UCSD-AML1 (cell line): ENCODE results near the gene SH3GL1.
A peak's percentile ranks its signal among the peaks of the same experiment; 100 is the strongest.
"Not testable (repeated sequence)": the region's sequence is repeated elsewhere in the genome, so short reads cannot be mapped to it uniquely, and the experiment has no call there.

Experiments
- DNase-seq: peaks from one replicate; lab custom pipeline; 2025; ENCODE audit not compliant: unreplicated experiment; lab: John Stamatoyannopoulos, UW

The SH3GL1 gene

DNA sequence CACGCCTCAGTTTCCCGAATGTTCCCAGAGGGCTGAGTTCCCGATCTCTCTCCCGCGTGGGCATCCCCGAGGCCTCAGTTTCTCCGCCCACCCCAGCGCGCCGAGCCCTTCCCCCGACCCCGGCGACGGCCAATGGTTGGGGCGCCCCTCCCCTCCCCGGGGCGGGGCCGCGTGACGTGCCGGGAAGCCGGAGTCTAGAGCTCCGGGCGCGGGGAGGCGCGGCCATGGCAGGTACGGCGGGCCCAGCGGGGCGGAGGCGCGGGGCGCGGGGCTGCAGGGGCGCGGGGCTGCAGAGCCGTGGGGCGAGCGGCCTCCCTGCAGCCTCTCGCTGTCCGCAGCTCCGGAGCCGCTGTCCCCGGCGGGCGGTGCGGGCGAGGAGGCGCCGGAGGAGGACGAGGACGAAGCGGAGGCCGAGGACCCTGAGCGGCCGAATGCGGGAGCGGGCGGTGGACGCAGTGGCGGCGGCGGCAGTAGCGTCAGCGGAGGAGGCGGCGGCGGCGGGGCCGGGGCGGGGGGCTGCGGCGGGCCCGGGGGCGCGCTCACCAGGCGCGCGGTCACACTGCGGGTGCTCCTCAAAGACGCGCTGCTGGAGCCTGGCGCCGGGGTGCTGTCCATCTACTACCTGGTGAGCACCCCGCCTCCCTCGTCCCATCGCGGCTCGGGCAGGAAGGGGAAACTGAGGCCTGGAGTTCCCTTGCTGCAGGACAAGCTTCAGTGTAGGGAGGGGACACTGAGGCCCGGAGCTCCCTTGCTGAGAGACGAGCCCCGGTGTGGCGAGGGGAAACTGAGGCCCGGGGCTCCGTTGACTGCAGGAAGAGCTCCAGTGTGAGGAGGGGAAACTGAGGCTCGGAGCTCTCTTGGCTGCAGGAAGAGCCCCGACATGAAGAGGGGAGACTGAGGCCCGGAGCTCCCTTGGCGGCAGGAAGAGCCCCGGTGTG lies 56.7 kb downstream of the SH3GL1 start, which contains the start of gene MPND:
Gene MPND (plus strand): TSS at position 193 of the 938 bp plus-strand sequence. CDS start 32 bp downstream, at position 225.
- peak; percentile 89 for DNase-seq

DNA sequence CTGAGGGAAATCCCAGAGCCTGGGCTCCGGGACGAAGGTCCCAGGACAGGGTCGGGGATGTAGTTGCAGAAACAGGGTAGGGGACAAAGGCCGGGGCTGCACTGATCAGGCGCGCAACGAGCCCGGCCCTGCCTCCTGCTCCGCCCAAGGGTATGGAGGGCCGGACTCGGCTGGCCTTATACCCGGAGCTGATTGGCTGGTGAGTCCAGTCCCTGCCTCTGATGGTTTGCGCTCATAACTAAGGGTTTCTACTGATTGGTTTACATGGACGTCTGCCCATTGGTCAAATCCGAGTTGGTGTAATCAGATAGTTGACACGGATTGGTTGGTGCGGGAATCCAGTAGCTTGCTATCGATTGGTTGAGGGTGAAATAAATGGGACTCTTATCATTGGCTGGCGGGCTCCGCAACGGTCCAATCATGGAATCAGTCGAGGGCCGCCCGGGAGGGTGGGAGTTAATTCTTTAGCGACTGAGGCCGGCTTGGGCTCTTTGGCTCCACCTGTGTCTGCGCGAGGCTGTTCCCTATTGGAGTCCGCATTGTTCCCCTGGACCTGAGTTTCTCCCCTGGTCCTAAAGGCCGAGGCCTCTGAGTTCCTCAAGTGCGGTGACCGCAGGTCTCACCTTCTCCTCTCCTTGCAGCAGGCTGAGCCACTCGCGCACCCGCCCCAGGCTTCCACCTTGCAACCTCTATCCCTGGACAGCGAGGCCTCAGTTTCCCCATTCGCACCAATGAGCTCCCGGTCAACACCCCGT lies 57.6 kb downstream of the SH3GL1 start:
- DNase-seq: peak; percentile 98

DNA sequence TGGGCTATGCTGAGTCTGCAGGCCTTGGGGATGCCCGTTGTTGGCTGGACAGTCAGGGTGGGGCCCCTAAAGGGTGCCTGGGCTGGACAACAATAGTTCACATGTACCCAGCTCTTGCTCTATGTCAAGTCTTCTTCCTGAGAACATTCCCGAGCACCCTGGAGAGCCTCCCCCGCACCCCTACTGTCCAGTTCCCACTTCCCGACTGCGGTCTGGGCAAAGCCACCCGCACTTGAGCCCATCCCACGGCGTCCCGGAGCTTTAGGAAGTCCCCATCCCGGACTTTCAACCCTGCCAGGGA lies 58.1 kb downstream of the SH3GL1 start:
- no peak for DNase-seq

DNA sequence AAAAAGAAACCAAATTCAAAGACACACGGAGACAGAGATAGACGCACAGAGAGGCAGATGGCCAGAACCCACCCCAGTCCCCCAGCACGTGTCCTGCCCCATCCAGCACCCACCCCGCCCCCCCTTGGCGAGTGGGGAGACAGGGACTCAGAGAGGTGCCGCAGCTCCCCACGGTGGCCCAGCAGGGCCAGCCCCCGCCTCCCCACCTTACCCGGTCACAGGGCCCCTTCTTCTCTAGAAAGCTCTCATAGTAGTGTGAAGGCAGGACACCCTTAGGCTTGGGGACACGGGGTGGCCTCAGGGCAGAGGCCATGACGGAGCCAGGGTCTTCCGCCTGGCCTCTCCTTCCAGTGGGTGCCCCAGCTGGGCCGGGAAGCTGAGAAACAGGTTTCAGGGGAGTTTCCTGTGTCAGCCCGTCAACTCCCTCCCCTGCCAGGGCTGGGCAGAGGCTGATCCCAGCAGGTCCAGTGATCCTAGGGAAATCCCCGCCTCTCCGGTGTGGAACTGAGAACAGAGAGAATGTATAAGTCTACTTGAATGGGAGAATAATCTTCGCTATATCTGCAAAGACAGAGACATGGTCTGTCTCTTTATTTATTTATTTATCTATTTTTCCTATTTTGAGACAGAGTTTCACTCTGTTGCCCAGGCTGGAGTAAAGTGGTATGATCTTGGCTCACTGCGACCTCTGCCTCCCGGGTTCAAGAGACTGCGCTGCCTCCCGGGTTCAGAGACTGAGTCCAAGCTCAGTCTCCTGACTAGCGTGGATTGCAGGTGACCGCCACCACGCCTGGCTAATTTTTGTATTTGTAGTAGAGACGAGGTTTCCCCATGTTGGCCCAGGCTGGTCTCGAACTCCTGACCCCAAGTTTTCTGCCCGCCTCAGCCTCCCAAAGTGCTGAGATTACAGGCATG lies 61.6 kb downstream of the SH3GL1 start, which contains the start of gene STAP2:
Gene STAP2 (minus strand): TSS at position 387 of the 915 bp plus-strand sequence. CDS start 74 bp downstream, at position 313.
- no peak for DNase-seq

DNA sequence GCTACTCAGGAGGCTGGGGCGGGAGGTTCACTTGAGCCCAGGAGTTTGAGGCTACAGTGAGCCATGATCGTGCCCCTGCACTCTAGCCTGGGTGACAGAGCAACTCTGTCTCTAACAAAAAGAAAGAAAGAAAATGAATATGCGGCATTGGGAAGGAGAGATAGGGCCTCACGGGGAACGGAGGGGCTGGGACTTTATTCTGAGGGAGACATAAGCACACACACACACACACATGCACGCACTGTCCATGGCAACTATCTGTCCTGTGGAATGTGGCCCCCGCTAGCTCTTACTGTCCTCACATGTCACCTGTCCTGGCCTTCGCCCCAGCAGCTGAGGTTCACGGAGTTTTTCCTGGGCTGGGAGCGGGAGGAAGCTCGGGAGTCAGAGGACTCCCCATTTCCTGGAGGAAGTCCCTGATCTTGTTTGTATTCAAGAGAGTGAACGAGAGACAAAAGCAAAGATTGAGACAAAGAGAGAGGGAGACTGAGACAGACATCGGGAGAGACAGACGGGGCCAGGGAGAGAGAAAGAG lies 62.4 kb downstream of the SH3GL1 start:
- peak; percentile 24 for DNase-seq

DNA sequence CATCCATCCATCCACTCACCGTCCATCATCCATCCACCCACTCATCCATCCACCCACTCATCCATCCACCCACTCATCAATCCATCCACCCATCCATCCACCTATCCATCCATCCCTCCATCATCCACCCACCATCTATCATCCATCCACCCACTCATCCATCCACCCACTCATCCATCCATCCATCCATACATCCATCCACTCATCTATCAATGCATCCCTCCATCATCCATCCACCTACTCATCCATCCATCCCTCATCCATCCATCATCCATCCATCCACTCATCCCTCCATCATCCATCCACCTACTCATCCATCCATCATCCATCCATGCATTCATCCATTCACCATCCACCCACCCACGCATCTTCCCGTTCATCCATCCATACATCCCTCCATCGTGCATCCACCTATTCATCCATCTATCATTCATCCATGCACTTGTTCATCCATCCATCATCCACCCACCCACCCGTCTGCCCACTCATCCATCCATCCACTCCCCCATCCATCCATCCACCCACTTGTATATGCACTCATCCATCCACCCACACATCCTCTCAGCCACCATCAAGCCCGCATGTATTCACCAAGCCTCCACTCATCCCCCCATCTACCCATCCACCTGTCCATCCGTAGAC lies 65.3 kb downstream of the SH3GL1 start:
- DNase-seq: no peak

DNA sequence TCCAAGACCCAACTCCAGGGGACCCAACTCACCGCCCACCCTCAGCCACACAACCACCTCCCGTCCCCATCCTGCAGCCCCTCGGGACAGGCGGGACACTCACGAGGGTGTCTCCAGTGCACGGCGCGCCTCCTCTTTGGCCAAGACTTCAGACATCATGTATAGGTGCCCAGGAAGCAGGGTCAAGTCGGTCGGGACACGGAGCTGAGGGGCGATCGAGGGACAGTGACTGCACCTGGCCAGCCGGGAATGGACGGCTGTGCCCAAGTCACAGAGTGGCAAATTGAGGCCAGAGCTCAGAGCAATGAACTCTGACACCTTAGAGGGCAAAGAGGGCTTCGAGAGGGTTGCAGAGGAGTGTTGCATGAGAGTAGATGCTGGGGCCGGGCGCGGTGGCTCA lies 70.5 kb downstream of the SH3GL1 start:
- DNase-seq: no peak

DNA sequence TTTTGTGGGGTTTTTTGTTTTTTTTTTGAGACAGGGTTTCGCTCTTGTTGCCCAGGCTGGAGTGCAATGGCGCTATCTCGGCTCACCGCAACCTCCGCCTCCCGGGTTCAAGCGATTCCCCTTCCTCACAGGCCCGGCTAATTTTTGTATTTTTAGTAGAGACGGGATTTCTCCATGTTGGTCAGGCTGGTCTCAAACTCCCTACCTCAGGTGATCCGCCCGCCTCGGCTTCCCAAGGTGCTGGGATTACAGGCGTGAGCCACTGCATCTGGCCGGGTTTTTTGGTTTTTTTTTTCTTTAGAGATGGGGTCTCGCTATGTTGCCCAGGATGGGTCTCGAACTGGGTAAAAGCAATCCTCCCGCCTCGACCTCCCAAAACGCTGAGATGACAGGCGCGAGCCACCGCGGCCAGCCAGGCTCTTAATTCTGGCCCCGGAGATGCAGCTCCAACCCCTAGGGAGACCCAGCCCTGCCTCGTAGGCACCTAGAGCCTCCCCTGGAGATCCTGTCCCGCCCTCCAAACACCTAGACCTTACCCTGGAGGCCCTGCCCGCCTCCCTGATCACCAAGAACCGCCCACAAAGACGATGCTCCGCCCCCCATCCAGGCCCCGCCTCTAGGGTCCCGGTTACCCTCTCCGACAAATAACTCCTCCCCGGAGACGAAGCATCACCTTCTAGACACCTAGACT lies 71.2 kb downstream of the SH3GL1 start:
- DNase-seq: not testable (repeated sequence)

DNA sequence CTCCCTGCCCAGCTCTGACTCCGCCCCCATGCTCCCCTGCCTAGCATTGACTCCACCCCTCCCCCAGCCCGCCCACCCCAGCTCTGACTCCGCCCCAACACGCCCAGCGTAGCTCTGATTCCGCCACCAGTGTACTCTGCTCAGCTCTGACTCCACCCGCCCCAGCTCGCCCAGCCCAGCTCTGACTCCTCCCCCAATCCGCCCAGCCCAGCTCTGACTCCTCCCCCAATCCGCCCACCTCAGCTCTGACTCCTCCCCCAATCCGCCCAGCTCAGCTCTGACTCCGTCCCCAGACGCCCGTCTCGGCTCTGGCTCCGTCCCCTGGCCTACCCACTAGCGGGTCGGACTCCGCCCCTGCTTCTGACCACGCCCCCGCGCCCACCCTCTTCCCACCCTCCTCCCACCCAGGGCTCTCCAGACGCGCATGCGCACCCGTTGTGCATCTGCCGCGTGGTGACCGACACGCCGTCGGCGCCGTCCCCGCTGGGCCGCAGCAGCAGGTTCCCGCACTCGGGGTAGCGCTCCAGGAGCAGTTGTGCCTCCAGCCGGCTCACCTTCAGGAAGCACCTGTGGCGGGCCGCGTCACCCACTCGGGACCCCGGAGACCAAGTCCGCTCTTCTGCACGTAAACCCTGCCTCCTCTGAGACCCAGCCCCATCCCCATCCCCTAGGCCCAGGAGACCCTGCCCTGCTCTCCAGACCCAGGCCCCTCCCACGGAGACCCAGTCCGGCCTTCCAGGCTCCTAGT lies 71.9 kb downstream of the SH3GL1 start:
- peak; percentile 93 for DNase-seq

DNA sequence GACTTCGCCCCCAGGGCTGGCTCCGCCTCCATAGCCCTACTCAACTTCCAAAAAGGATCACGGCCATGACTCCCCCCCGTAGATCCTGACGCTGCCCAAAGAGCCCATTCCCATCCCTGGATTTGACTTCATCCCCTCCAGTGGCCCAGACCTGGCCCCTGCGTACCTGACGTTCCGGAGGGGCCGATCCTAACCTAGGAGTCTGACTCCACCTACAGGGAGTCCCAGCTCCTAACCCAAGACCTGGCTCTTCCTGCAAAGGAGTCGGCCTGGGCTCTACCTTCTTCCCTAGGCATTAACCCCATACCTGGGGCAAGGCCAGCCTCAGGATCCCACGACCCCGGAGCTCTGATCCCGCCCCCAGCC lies 72.5 kb downstream of the SH3GL1 start:
- no peak for DNase-seq

DNA sequence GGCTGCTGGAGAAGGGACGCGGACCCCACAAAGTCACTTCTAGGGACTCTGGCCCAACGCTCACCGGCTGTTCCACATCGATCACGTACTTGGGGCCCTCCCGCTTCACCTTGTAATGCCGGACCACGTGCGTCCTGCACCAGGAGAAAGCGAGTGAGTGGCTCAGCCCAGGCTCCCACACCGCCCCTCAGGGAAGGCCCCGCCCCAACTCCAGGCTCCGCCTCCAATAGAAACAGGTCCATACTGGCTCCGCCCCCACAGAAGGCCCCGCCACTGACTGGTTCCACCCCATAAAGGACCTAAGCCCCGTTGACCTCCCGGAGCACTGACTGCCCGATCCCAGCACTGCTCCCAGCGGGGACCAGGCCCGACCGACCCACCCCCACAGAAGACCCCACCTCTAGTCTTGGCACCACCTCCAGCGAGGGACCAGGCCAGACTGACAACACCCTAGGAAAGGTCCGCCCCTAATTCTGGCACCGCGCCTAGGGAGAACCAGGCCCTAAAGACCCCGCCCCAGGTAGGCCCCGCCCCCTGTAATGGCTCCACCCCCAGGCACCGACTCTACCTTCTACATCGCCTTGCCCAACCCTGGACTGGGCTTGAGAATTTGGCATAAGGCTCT lies 73.0 kb downstream of the SH3GL1 start:
- peak; percentile 78 for DNase-seq

DNA sequence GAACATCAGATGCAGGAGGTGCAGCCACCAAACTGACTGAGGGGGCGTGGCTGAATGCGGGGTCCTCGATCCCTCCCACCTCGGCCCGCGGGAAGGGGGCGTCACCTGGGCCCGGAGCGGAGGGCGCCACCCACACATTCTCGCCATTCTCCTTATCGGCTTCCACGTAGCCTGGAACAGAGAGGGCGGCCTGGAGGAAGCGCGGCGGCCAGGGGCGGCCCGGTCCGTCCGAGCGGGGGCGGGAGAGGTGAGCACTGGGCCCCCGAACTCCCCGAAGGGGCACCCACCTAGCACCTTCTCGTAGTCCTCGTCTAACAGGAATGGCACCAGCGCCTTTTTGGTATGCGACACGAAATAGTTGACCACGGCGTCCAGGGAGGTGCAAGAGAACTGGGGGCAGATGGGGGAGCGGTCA lies 73.5 kb downstream of the SH3GL1 start:
- no peak for DNase-seq

DNA sequence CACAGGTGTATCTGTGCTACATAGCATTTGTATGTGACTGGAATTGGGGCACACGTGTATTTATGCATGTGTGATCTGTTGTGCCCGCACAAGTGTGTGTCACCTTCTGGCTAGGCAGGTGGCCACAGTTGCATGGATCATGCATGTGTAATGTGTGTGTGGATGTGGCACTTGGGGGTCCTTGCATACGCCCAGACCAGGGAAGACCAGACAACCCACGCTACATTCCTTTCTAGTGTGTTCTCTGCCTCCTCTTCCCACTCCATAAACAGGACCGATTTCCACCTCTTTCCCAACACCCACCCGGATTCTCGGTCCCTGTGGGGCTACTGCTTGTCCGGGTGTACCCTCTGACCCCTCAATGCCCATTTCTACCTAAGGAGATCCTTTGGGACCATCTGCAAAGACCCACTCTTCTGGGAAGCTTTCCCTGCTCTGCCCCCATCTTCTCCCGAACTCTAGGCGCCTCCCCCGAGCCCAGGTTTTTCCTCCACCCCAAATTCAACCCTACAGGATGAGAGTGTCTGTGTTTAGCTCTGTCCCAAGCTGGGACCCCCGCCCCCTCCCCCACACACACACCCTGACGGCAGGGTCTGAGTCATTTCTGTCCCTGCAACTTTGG lies 74.0 kb downstream of the SH3GL1 start:
- no peak for DNase-seq

DNA sequence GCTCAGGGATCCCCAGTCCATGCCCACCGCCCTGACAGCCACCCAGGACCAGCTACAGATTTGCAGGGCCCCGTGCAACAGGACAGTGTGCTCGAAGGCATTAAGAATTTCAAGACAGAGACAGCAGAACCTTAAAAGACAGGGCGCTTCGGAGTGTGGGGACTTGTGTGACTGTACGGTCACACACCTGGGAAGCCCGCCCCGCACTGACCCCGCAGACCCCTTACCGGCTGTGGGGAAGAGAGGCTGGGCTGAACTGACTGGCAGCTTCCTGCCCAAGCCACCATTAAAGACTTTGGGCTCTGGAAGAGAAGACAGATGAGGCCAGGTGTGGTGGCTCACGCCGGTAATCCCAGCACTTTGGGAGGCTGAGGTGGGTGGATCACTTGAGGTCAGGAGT lies 76.1 kb downstream of the SH3GL1 start:
- DNase-seq: no peak

DNA sequence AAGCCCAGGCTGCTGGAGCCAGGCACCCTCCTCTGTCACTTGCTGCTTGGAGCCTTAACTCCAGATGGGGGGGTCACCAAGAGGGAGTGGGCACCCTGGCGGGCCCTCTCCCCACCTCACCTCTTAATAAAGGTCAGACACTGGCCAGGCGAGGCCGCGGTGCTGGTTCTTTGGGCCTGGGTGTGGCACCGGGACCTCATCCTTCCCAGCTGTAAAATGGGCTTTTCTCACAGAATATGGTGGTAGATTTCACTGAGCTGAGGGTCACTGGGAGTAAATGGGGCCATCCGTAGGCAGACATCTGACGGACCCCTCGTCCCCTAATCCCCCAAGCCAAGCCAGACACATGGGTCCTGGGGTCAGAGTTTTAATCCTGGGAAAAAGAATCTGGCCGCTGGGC lies 76.7 kb downstream of the SH3GL1 start:
- no peak for DNase-seq

DNA sequence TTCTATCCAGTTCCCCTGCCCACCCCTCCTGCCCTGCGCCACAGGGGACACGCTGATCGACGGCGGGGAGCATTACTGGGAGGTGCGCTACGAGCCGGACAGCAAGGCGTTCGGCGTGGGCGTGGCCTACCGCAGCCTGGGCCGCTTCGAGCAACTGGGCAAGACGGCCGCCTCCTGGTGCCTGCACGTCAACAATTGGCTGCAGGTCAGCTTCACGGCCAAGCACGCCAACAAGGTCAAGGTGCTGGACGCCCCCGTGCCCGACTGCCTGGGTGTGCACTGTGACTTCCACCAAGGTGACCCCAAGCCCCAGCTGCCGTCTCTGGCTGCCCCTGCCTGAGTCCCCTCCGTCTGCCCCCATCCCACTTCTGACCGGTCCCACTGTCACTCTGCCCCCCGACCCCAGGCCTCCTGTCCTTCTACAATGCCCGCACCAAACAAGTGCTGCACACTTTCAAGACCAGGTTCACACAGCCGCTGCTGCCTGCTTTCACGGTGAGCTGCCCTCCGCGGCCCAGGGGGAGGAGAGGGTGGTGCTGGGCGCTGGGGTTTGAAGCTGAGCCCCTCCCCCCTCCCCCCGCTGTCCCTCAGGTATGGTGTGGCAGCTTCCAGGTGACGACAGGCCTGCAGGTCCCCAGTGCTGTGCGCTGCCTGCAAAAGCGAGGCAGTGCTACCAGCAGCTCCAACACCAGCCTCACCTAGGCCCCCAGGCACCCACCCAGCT lies 77.2 kb downstream of the SH3GL1 start:
- no peak for DNase-seq

DNA sequence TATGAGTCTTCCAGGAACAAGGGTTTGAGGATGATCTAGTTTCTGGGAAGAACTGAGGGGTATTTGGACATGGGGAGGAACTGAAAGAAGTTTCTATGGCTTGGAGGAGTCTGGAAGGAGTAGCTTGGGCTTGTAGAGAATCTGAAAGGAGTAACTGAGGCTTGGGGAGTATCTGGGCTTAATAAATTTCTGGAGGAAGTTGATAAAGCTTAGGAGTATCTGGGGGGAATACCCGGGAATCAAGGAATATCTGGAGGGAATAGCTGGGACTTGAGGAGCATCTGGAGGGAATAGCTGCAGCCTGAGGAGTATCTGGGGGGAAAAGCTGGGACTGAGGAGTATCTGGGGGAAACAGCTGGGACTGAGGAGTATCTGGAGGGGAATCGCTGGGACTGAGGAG lies 79.9 kb downstream of the SH3GL1 start:
- DNase-seq: no peak
